Progenitor cell of endocrine pancreas (in vitro differentiated cells): ENCODE measurements around the gene POLD2. TPM values are rescaled to one million over a fixed set of nuclear protein-coding genes. Genes with fewer than 3 reads are reported as not detected.

Experiments used
- DNase-seq: peaks from one replicate; pipeline ENCODE4 v3.0.0; 2021; ENCODE audit warnings: low spot score; ENCODE audit not compliant: unreplicated experiment
- H3K27ac Mint-ChIP-seq: 2 replicates; pipeline ENCODE4 v1.8.0; 2021; ENCODE audit warnings: mild to moderate bottlenecking, moderate library complexity, mixed read lengths
- H3K27me3 Mint-ChIP-seq: 2 replicates; pipeline ENCODE4 v1.8.0; 2021; ENCODE audit warnings: mixed read lengths
- H3K36me3 Mint-ChIP-seq: 2 replicates; pipeline ENCODE4 v1.8.0; 2022; ENCODE audit warnings: mixed read lengths; ENCODE audit not compliant: insufficient read depth
- H3K4me1 Mint-ChIP-seq: 2 replicates; pipeline ENCODE4 v1.8.0; 2021; ENCODE audit warnings: low read depth, mixed read lengths
- H3K4me3 Mint-ChIP-seq: 2 replicates; pipeline ENCODE4 v1.8.0; 2021; ENCODE audit warnings: low read depth, mild to moderate bottlenecking, moderate library complexity, mixed read lengths
- H3K9me3 Mint-ChIP-seq: 2 replicates; pipeline ENCODE4 v1.8.0; 2021; ENCODE audit warnings: low read depth, mixed read lengths
- total RNA-seq: library from RNA; stranded (reverse); gene quantifications from 2 replicates; pipeline ENCODE4 v1.2.1, GENCODE V29; 2021
- TF ChIP-seq, protein P1 (sequence below): fragments of 200-600 bp; sonication (generic); IDR thresholded peaks from one replicate; pipeline ENCODE4 v1.5.0; 2021; ENCODE audit warnings: antibody characterized with exemption, mild to moderate bottlenecking; ENCODE audit not compliant: unreplicated experiment

The POLD2 gene
- total RNA-seq, 1 donor from 2014 or later: 104 TPM

DNA sequence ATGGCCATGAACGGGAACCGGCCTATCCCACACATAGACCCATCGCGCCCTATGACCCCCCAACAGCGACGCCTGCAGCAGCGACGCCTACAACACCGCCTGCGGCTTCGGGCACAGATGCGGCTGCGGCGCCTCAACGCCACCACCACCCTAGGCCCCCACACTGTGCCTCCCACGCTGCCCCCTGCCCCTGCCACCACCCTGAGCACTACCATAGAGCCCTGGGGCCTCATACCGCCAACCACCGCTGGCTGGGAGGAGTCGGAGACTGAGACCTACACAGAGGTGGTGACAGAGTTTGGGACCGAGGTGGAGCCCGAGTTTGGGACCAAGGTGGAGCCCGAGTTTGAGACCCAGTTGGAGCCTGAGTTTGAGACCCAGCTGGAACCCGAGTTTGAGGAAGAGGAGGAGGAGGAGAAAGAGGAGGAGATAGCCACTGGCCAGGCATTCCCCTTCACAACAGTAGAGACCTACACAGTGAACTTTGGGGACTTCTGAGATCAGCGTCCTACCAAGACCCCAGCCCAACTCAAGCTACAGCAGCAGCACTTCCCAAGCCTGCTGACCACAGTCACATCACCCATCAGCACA is 9.5 kb downstream of the POLD2 start:
- peaks cover 7% of the 10 kb centered on the region for H3K36me3 Mint-ChIP-seq
- H3K4me1 Mint-ChIP-seq: no peaks in the 10 kb centered on the region
- DNase-seq: no peak
- TF ChIP-seq, protein P1, sequence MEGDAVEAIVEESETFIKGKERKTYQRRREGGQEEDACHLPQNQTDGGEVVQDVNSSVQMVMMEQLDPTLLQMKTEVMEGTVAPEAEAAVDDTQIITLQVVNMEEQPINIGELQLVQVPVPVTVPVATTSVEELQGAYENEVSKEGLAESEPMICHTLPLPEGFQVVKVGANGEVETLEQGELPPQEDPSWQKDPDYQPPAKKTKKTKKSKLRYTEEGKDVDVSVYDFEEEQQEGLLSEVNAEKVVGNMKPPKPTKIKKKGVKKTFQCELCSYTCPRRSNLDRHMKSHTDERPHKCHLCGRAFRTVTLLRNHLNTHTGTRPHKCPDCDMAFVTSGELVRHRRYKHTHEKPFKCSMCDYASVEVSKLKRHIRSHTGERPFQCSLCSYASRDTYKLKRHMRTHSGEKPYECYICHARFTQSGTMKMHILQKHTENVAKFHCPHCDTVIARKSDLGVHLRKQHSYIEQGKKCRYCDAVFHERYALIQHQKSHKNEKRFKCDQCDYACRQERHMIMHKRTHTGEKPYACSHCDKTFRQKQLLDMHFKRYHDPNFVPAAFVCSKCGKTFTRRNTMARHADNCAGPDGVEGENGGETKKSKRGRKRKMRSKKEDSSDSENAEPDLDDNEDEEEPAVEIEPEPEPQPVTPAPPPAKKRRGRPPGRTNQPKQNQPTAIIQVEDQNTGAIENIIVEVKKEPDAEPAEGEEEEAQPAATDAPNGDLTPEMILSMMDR: no peak
- no peaks in the 10 kb centered on the region for H3K27me3 Mint-ChIP-seq
- H3K4me3 Mint-ChIP-seq: no peak overlapping the region
- no peak overlapping the region for H3K27ac Mint-ChIP-seq
- H3K9me3 Mint-ChIP-seq: no peaks in the 10 kb centered on the region

DNA sequence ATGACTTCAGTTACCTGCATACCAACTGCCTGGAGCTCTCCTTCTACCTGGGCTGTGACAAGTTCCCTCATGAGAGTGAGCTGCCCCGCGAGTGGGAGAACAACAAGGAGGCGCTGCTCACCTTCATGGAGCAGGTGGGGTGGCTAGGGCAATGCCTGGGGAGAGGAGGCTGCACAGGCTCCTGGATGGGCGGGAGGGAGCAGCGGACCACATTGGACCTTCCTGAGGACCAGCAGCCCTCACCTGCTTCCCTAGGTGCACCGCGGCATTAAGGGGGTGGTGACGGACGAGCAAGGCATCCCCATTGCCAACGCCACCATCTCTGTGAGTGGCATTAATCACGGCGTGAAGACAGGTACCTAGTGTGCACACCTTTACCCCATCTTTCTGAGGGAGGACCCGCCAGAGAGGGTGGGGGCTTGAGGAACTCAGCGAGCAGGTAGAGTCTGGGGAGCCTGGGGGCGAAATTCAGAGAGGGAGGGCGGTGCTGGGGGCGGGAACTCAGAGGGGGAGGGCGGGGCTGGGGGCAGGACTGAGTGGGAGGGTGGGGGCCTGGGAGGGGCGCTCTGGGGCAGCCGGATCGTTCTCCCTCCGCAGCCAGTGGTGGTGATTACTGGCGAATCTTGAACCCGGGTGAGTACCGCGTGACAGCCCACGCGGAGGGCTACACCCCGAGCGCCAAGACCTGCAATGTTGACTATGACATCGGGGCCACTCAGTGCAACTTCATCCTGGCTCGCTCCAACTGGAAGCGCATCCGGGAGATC is 10.2 kb downstream of the POLD2 start:
- Mint-ChIP-seq H3K27ac (no peak overlapping the region), H3K4me3 (no peak overlapping the region), H3K36me3 (peaks cover 6% of the 10 kb centered on the region), H3K27me3 (no peaks in the 10 kb centered on the region), H3K9me3 (no peaks in the 10 kb centered on the region), H3K4me1 (no peaks in the 10 kb centered on the region)
- TF ChIP-seq, protein P1: no peak
- DNase-seq: no peak

DNA sequence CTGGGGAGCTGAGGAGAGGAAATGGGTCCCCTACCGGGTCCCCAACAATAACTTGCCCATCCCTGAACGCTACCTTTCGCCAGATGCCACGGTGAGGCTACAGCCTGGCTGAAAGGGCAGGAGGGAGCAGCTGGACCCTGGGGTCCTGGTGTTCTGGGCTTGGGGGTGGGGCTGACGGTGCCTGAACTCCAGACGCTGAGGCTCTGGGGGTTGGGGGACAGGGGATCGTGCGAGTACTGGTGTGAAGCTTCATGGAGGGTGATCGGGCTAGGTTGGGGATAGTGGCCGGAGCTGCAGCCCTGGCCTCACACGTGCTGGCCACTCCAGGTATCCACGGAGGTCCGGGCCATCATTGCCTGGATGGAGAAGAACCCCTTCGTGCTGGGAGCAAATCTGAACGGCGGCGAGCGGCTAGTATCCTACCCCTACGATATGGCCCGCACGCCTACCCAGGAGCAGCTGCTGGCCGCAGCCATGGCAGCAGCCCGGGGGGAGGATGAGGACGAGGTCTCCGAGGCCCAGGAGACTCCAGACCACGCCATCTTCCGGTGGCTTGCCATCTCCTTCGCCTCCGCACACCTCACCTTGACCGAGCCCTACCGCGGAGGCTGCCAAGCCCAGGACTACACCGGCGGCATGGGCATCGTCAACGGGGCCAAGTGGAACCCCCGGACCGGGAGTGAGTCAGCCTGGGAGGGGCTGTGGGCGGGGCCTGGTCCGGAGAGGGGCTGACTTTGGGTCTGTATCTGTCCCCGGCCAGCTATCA is 10.9 kb downstream of the POLD2 start:
- TF ChIP-seq, protein P1: no peak
- no peak for DNase-seq
- Mint-ChIP-seq H3K36me3 (peaks cover 2% of the 10 kb centered on the region), H3K27ac (no peak overlapping the region), H3K4me3 (no peak overlapping the region), H3K9me3 (no peaks in the 10 kb centered on the region), H3K27me3 (no peaks in the 10 kb centered on the region), H3K4me1 (no peaks in the 10 kb centered on the region)

DNA sequence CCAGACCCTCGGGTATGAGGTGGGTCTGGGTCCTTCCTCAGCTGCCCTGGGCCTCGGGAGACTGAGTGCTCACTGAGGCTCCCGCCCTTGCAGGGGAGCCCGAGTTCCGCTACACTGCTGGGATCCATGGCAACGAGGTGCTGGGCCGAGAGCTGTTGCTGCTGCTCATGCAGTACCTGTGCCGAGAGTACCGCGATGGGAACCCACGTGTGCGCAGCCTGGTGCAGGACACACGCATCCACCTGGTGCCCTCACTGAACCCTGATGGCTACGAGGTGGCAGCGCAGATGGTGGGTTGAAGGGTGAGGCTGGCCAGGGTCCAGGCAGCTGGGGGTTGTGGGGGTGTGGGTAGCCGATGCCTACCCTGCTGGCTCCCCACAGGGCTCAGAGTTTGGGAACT is 11.6 kb downstream of the POLD2 start:
- H3K4me3 Mint-ChIP-seq: no peak overlapping the region
- H3K36me3 Mint-ChIP-seq: peaks cover 2% of the 10 kb centered on the region
- no peak for DNase-seq
- no peaks in the 10 kb centered on the region for H3K4me1 Mint-ChIP-seq
- no peaks in the 10 kb centered on the region for H3K27me3 Mint-ChIP-seq
- TF ChIP-seq, protein P1: no peak
- no peak overlapping the region for H3K27ac Mint-ChIP-seq
- no peaks in the 10 kb centered on the region for H3K9me3 Mint-ChIP-seq

DNA sequence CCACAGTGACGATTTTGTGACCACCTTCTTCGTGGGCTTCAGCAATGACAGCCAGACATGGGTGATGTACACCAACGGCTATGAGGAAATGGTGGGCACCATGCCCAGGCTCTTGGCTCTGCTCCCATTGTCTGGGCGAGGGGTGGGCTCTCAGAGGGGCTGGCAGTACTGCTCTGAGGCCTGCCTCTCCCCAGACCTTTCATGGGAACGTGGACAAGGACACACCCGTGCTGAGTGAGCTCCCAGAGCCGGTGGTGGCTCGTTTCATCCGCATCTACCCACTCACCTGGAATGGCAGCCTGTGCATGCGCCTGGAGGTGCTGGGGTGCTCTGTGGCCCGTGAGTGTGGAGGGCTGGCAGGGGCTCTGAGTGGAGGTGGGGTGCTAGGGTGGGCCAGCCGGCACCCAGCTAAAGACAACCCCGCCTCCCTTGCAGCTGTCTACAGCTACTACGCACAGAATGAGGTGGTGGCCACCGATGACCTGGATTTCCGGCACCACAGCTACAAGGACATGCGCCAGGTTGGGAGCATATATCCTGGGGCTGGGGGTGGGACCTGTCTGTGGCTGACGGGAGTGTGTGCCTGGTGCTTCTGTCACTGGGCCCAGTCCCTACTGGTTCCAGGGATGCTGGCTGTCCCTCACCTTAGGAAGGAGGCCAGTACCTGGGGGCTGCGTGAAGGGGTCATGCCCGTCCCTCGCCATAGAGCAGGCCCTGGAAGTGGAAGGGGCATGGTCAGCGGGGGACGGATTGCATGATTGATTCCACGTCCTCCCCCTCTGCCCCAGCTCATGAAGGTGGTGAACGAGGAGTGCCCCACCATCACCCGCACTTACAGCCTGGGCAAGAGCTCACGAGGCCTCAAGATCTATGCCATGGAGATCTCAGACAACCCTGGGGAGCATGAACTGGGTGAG is 12.4 kb downstream of the POLD2 start:
- no peak for DNase-seq
- Mint-ChIP-seq H3K27me3 (no peaks in the 10 kb centered on the region), H3K36me3 (peaks cover 2% of the 10 kb centered on the region), H3K4me3 (no peak overlapping the region), H3K9me3 (no peaks in the 10 kb centered on the region), H3K4me1 (no peaks in the 10 kb centered on the region), H3K27ac (no peak overlapping the region)
- TF ChIP-seq, protein P1: no peak
